Choroid plexus epithelial cell (primary cell): ENCODE results near the gene AHDC1.

Experiments
- DNase-seq: peaks from one replicate; pipeline ENCODE4 v3.0.0-alpha.2; 2010; ENCODE audit warnings: low read depth
- H3K4me3 ChIP-seq: 2 replicates; pipeline ENCODE4 v1.5.1; 2011; ENCODE audit warnings: low read depth, mild to moderate bottlenecking, control low read depth, low read length, moderate library complexity
- CTCF ChIP-seq: conservative IDR thresholded peaks from 2 replicates; pipeline ENCODE4 v1.5.1; 2011; ENCODE audit warnings: low read depth, mild to moderate bottlenecking, control low read depth, inconsistent platforms, low read length, moderate library complexity

AHDC1 gene

GRCh38 chr1:27609618-27610240, 5.8 kb upstream of the AHDC1 start:
- no peak for DNase-seq
- no peak overlapping the region for H3K4me3 ChIP-seq
- TF ChIP-seq CTCF, result no peak

GRCh38 chr1:27609210-27609555, 5.2 kb upstream of the AHDC1 start:
- no peak overlapping the region for H3K4me3 ChIP-seq
- TF ChIP-seq CTCF, result no peak
- DNase-seq, result no peak

GRCh38 chr1:27607239-27607804, 3.4 kb upstream of the AHDC1 start:
- TF ChIP-seq CTCF, result peak; percentile 5
- DNase-seq, result peak; percentile 95
- H3K4me3 ChIP-seq, result no peak overlapping the region

GRCh38 chr1:27606708-27607238, 2.8 kb upstream of the AHDC1 start:
- no peak overlapping the region for H3K4me3 ChIP-seq
- no peak for TF ChIP-seq CTCF

GRCh38 chr1:27605796-27606707, 2.1 kb upstream of the AHDC1 start:
- TF ChIP-seq CTCF, result peak; percentile 90
- peak; percentile 80 for DNase-seq
- no peak overlapping the region for H3K4me3 ChIP-seq

More at GRCh38 chr1:27606708-27607238, 2.8 kb upstream of the AHDC1 start:
- peak; percentile 44 for DNase-seq

GRCh38 chr1:27605300-27605766, 1.4 kb upstream of the AHDC1 start:
- H3K4me3 ChIP-seq, result no peak overlapping the region
- no peak for TF ChIP-seq CTCF
- no peak for DNase-seq
